Measurements from ENCODE around the gene SPRR2D. TPM values are rescaled to one million over a fixed set of nuclear protein-coding genes. Genes with fewer than 3 reads are reported as not detected.

The SPRR2D gene
- polyA plus RNA-seq, 1 donor from 2014 or later, result not detected

DNA sequence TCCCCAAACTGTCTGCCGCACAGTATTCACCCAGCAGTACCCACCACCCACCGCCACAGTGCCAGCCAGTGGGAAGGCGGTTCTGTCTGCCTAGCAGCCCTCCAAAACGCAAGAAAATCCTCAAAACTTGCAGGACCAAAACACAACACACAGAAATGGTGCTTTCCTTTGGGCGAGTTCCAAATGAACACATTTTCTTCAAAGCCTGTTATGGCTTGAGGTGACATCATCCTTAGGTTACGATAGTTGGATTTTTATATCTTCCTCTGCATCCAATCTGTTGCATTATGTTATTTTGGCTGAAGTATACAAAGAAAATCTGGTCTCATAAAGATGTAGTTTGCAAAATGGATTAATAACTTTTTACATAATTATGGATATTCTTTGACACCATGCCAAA is 47.7 kb downstream of the SPRR2D start:
- H3K27ac Mint-ChIP-seq, result no peak overlapping the region
- peaks cover 0 to 2% (median 0%) of the 10 kb centered on the region in 3 donors for H3K4me1 Mint-ChIP-seq
- H3K36me3 Mint-ChIP-seq, result peaks cover 3% of the 10 kb centered on the region
- H3K9me3 Mint-ChIP-seq, result peaks cover 0 to 7% (median 3%) of the 10 kb centered on the region in 3 donors
- H3K4me3 Mint-ChIP-seq, result no peak overlapping the region
- H3K27me3 Mint-ChIP-seq, result peaks cover 5% of the 10 kb centered on the region

Other genes with a start within 250 kb of the SPRR2D start
- gene LCE1D, start 244.4 kb downstream of the SPRR2D start, polyA plus RNA-seq, result not detected
- not detected for gene LCE1C, start 234.5 kb downstream of the SPRR2D start, polyA plus RNA-seq
- not detected for gene LCE1B, start 229.1 kb downstream of the SPRR2D start, polyA plus RNA-seq
- not detected for gene LCE1A, start 213.6 kb downstream of the SPRR2D start, polyA plus RNA-seq
- not detected for gene LCE6A, start 198.3 kb downstream of the SPRR2D start, polyA plus RNA-seq
- not detected for gene LCE7A, start 181.1 kb downstream of the SPRR2D start, polyA plus RNA-seq
- not detected for gene SMCP, start 162.8 kb downstream of the SPRR2D start, polyA plus RNA-seq
- gene IVL, start 132.6 kb downstream of the SPRR2D start, polyA plus RNA-seq, result not detected
- not detected for gene SPRR5, start 93.9 kb downstream of the SPRR2D start, polyA plus RNA-seq
- gene SPRR4, start 70.5 kb downstream of the SPRR2D start, polyA plus RNA-seq, result not detected
- not detected for gene SPRR1A, start 57.0 kb downstream of the SPRR2D start, polyA plus RNA-seq
- not detected for gene SPRR3, start 39.4 kb downstream of the SPRR2D start, polyA plus RNA-seq
- not detected for gene SPRR1B, start 9.9 kb downstream of the SPRR2D start, polyA plus RNA-seq
- not detected for gene SPRR2A, start 16.4 kb upstream of the SPRR2D start, polyA plus RNA-seq
- not detected for gene SPRR2B, start 30.5 kb upstream of the SPRR2D start, polyA plus RNA-seq
- not detected for gene SPRR2E, start 53.4 kb upstream of the SPRR2D start, polyA plus RNA-seq
- not detected for gene SPRR2F, start 72.4 kb upstream of the SPRR2D start, polyA plus RNA-seq
- gene SPRR2G, start 109.8 kb upstream of the SPRR2D start, polyA plus RNA-seq, result not detected
- not detected for gene LELP1, start 162.3 kb upstream of the SPRR2D start, polyA plus RNA-seq
- gene PRR9, start 176.5 kb upstream of the SPRR2D start, polyA plus RNA-seq, result not detected
- not detected for gene LORICRIN, start 218.6 kb upstream of the SPRR2D start, polyA plus RNA-seq